ENCODE measurements around the gene SLC25A14.
A peak's percentile ranks its signal among the peaks of the same experiment; 100 is the strongest.
"Not testable (repeated sequence)": the region's sequence is repeated elsewhere in the genome, so short reads cannot be mapped to it uniquely, and the experiment has no call there.

Gene SLC25A14

DNA sequence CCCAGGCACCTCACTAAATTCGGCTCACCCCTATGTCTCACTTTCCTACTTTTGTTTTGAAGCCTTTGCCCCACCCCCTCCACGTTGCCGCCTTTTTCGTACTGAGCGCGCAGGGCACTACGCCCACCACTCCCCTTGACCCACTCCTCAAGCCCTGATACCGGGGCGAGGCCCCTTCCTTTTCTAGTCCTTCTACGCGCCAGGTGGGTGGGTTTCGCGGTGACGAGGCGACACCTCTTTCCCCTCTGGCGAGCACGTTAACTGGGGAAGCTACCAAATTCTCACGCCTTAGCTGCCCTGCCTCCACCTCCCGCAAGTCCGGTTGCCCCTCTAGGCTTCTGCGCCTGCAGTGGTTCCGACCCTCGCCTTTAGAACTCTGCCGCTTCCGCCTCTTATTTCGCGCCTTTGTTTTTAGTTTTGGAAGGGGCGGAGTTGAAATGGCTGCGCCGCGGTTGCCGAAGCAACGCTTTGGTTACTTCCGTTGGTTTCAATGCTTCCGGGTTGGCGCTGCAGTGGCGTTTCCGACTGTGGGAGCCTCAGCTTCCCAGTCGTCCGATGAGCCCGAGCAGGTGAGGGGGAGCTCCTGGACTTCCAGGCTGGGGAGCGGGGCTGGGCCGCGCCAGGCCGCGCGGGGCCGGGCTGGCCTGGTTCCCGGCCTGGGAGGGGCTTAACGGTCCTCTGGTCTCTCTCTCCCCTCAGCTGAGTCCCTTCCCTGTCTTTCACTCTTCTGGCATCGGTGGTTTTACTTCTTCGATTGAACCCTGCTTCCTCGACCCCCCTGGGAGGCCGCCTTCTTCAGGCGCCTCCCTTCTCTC lies at the start of gene SLC25A14:
Gene SLC25A14, plus strand, starts transcription at position 512 of the 815 bp plus-strand sequence. CDS start 360 bp downstream, outside the sequence.
- peak; percentile 47 for DNase-seq (ENCODE audit: low read depth)

DNA sequence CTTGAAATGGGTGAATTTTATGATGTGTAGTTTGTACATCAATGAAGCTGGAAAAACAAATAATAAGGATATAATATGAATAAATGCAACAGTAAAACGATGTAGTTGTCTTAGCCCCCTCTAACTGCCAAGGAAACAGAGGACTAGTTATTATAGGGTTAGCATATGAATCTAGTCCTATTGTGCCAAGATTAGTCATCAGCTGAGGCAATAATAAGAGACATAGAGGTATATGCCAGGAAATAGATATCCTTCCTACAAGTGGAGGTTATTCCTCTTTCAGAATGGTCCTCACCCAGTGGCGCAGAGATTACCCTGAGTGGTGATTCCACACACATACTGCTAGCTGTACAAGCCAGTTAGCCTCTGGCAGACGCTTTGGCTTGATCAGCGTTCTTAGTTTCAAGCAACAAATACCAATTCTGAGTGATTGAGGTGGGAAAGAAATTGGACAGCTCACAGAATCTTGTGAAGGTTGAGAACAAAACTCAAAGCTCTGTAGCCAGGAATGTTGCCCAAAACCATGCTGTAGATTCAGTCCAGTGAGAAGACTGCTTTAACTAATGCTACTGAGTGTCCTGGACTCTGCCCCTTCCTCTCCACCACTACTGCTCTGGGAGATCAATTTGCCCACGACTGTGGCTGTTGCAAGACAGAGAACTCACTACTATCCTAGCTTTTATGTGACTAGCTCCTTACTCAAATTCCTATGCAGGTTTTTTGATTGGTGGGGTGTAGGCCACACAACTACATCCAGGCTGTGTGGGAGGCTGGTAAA lies 44.0 kb upstream of the SLC25A14 start:
- peak; percentile 5 for DNase-seq (ENCODE audit: low read depth)

- DNase-seq (ENCODE audit: low read depth), result no peak
Observed at GRCh38 chrX:130296297-130296678, 43.4 kb upstream of the SLC25A14 start.

DNA sequence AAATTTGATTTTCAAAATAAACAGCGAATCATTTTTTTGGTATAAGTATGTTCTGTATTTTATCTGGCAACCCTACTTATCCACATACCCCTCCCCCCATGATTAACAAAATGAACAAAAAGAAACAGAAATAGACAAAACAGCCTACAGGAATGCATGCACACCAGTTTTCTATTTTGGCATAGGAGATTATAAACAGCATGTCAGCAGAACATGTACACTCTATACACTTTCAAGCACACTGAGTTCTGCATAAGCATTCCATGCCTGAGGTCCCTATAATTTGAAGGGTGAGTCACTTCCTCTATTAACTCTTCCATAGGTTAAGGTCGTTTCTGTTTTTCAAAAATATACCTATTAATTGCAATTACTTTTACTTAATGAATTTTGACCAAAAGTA lies 43.0 kb upstream of the SLC25A14 start:
- DNase-seq (ENCODE audit: low read depth), result peak; percentile 23

- no peak for DNase-seq (ENCODE audit: low read depth)
Observed at GRCh38 chrX:130299279-130300009, 40.3 kb upstream of the SLC25A14 start.

- no peak for DNase-seq (ENCODE audit: low read depth)
Observed at GRCh38 chrX:130300010-130300282, 39.8 kb upstream of the SLC25A14 start.

DNA sequence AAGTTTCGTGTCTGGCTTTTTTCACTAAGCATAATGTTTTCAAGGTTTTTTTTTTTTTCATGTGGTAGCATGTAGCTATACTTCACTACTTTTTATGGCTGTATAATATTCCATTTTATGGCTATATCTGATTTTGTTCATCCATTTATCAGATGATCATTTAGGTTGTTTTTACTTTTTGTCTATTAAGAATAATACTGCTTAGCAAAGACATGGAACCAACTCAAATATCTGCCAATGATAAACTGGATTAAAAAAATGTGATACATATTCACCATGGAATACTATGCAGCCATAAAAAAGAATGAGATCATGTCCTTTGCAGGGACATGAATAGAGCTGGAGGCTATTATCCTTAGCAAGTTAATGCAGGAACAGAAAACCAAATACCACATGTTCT lies 38.3 kb upstream of the SLC25A14 start:
- DNase-seq (ENCODE audit: low read depth), result no peak

DNA sequence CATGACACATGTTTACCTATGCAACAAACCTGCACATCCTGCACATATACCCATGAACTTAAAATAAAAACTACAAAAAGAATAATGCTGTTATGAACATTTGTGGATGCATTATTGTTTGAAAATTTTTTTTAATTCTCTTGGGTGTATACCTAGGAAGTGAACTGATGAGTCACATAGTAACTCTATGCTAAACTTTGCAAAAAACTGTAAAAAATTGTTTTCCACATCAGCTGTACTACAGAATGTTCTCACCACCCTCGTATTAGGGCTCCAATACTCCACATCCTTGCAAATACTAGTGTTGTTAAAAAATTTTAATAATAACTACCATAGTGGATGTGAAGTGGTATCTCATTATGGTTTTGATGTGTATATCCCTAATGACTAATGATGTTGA lies 37.7 kb upstream of the SLC25A14 start:
- no peak for DNase-seq (ENCODE audit: low read depth)

DNA sequence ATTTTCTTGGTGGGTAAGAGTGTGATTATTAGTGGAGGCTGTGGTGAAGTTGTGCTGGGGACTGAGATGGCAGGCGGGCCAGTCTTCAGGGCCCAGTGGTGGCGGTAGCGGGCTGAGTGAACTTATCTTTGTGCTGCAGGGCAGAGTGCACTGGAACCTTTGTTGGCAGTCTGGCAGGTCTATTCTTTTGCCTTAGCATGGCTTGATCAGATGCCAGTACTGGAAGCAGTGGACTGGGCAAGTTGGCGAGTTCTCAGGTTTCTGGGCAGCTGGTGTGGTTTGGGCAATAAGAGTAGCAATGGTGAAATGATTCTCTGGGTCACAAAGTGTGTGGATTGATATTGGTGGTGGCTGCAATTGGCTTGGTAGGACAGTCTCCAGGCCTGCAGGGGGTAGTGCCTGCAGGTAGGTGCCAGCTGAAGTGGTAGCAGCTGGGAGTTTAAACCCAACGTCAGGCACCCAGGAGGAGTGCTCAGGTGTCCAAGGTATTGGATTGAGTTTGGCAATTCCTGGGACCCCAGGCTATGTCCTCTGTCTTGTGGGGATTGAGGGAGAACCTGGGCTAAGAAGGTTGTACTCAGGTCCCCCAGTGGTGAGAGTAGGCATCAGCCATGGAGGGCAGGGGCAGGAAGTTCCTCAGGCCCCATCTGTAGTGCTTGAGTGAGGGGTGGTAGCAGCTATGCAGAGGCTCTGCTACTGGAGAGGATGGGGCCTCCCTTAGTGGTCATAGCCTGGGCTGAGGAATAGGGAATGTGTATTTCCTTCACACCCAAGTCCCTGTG lies 34.9 kb upstream of the SLC25A14 start:
- DNase-seq (ENCODE audit: low read depth), result no peak

GRCh38 chrX:130319886-130320285 lies 19.8 kb upstream of the SLC25A14 start:
- not testable (repeated sequence) for DNase-seq (ENCODE audit: low read depth)

DNA sequence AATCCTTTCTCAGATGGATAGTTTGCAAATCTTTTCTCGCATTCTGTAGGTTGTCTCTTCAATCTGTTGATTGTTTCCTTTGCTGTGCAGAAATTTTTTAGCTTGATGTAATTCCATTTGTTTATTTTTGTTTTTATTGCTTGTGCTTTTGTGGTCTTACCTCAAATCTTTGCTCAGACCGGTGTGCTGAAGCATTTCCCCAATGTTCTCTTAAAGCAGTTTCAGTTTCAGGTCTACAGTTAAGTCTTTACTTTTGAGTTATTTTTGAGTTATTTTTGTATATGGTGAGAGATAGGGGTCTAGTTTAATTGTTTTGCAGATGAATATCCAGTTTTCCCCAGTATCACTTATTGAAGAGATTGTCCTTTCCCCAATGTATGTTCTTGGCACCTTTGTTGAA lies 18.2 kb upstream of the SLC25A14 start:
- no peak for DNase-seq (ENCODE audit: low read depth)

- no peak for DNase-seq (ENCODE audit: low read depth)
Observed at GRCh38 chrX:130330146-130330545, 9.6 kb upstream of the SLC25A14 start.

GRCh38 chrX:130330706-130331105 lies 9.0 kb upstream of the SLC25A14 start:
- peak; percentile 6 for DNase-seq (ENCODE audit: low read depth)

DNA sequence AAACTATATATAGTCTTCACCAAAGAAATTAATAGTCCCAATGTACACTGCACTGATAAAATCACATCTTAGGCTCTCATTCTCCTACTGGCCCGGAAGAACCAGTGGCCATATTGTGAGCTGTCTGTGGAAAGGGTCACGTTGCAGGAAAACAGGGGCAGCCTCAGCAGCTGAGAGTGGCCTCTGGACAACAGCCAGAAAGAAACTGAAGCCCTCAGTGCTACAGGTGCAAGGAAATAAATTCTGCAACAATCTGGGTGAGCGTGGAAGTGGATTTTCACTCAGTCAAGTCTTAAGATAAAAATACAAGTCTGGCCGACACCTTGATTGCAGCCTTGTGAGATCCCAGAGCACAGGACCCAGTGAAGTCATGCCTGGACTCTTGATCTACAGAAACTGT lies 3.2 kb upstream of the SLC25A14 start:
- no peak for DNase-seq (ENCODE audit: low read depth)

DNA sequence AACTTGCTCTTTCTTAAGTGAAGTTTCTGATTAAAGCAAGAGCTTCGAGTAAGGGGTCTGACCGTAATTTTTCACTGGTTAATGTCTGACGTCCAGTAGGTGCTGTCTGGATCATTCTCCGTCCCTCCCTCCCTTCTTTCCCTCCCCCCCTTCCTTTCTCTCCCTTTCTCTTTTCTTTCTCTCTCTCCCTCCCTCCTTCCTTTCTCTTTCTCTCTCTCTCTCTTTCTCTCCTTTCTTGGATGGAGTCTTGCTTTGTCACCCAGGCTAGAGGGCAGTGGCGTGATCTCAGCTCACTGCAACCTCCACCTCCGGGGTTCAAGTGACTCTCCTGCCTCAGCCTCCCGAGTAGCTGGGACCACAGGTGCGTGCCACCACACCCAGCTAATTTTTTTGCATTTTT lies 850 bp upstream of the SLC25A14 start:
- DNase-seq (ENCODE audit: low read depth), result not testable (repeated sequence)

GRCh38 chrX:130340271-130340670 lies 552 bp downstream of the SLC25A14 start:
- no peak for DNase-seq (ENCODE audit: low read depth)

GRCh38 chrX:130343411-130343810 lies 3.7 kb downstream of the SLC25A14 start:
- DNase-seq (ENCODE audit: low read depth), result no peak

DNA sequence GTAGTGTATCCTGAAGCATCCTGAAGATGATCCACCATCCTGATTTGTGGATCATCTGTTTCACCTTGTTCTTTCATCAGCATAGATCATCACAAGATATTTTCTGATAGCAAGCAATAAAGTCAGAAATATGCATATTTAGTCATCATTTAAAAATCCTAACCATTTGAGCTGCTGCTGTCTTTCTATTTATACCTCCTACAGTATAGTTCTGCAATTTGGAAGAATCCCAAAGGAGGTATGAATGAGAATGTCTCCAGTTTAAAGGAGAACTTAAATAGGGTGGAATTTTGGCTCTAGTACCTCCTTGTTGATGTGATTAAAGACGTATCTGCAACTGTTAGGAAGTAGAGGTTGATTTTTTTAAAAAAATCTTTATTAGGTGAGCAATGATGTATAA lies 7.6 kb downstream of the SLC25A14 start:
- DNase-seq (ENCODE audit: low read depth), result no peak

- DNase-seq (ENCODE audit: low read depth), result no peak
Observed at GRCh38 chrX:130351567-130351966, 11.8 kb downstream of the SLC25A14 start.

DNA sequence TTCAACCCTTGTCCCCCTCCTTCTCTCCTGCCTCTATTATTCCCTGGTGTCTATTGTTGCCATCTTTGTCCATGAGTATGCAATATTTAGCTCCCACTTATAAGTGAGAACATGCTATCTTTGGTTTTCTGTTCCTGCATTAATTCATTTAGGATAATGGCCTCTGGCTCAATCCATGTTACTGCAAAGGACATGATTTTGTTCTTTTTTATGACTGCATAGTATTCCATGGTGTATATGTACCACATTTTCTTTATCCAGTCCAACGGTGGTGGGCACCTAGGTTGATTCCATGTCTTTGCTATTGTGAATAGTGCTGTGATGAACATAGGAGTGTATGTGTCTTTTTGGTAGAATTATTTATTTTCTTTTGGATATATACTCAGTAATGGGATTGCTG lies 12.3 kb downstream of the SLC25A14 start:
- not testable (repeated sequence) for DNase-seq (ENCODE audit: low read depth)

GRCh38 chrX:130376077-130376476 lies 36.4 kb downstream of the SLC25A14 start:
- no peak for DNase-seq (ENCODE audit: low read depth)

DNA sequence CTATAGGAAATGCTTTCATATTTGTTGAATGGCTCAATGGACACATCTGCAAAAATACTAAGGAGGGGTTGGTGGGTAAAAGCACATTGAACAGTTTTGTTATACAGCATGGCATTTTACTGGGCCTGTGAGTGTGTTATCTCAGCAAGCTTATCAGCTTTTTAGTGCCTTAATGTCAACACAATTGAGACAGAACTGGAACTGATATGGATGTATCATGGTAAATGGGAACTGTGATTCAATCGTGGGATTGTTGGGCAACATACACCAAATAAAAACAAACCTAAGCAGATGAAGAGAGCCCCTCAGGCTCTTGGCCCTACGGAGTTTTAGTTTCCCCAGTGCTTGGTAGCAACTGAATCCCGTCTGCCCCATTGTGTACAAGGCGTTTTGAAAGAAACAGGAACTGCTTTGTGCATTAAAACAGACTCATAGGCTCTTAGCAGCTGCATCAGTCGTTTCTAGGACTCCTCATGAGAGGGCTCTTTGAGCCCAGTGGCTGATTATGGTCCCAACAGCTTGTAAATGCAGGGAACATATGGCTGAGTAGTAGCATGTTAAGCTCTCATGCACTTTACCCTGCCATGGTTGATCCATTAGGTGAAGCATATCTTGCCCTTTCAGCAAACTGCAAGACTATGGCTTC lies 38.4 kb downstream of the SLC25A14 start:
- no peak for DNase-seq (ENCODE audit: low read depth)

Data from fibroblast of the conjunctiva (primary cell).